ENCODE data around the gene RNF4.

Gene RNF4

GRCh38 chr4:2468456-2469191 lies at the start of gene RNF4:
RNF4 (plus strand) TSS chr4:2469106; CDS start chr4:2490494, 21,388 bp downstream.
- Histone ChIP-seq H3K9ac (ENCODE audit: insufficient read length, low read depth) (peak within 1 kb of the TSS; percentile 100), H3K27me3 (ENCODE audit: insufficient read depth, insufficient read length) (peaks cover 4% of the 10 kb centered on the region), H3K9me3 (ENCODE audit: insufficient read depth, low read length) (peaks cover 5% of the 10 kb centered on the region; the same call in 1 of the 2 replicates), H3K36me3 (ENCODE audit: insufficient read depth, insufficient read length, low read length) (peaks cover 50% of the 10 kb centered on the region), H3K4me3 (ENCODE audit: insufficient read length, low read depth) (peak within 1 kb of the TSS; percentile 98), H3K4me1 (ENCODE audit: insufficient read depth, insufficient read length) (no peaks in the 10 kb centered on the region)
- TF ChIP-seq SUZ12 (IDR thresholded peaks at IDR 0.05; ENCODE audit: extremely low read depth, insufficient read depth, insufficient read length) (no peak), ZNF274 (IDR thresholded peaks at IDR 0.05; ENCODE audit: low read depth, low read length) (no peak), YY1 (IDR thresholded peaks at IDR 0.05; ENCODE audit: insufficient read depth, insufficient read length) (no peak)
- DNase-seq (ENCODE audit: low read depth, low spot score), result peak; percentile 94

DNA sequence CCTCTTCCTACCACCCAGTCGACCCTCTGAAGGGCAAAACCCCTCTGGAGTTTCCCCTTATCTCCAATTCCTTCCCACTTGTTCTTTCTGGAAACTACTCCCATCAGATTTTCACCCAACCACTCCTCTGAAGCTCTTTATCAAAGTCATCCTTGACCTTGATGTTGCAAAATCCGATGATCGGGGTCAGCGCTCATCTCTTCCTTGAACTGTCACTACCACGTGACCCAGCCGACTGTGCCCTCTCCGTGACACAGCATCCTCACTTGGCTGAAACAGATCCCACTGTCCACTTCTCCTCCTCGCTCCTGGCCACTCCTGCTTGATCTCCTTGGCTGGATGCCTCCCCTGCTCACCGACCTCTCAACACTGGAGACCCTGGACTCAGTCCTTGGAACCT lies 49.1 kb upstream of the RNF4 start:
- no peaks in the 10 kb centered on the region for H3K36me3 ChIP-seq (ENCODE audit: insufficient read depth, insufficient read length, low read length)
- DNase-seq (ENCODE audit: low read depth, low spot score), result no peak
- H3K9me3 ChIP-seq (ENCODE audit: insufficient read depth, low read length), result no peaks in the 10 kb centered on the region
- peaks cover 78% of the 10 kb centered on the region for H3K27me3 ChIP-seq (ENCODE audit: insufficient read depth, insufficient read length)
- no peak overlapping the region for H3K4me3 ChIP-seq (ENCODE audit: insufficient read length, low read depth)
- peaks cover 16% of the 10 kb centered on the region for H3K4me1 ChIP-seq (ENCODE audit: insufficient read depth, insufficient read length)
- no peak for TF ChIP-seq SUZ12 (IDR thresholded peaks at IDR 0.05; ENCODE audit: extremely low read depth, insufficient read depth, insufficient read length)
- TF ChIP-seq YY1 (IDR thresholded peaks at IDR 0.05; ENCODE audit: insufficient read depth, insufficient read length), result no peak
- no peak for TF ChIP-seq ZNF274 (IDR thresholded peaks at IDR 0.05; ENCODE audit: low read depth, low read length)
- no peak overlapping the region for H3K9ac ChIP-seq (ENCODE audit: insufficient read length, low read depth)

GRCh38 chr4:2421928-2422327 lies 47.0 kb upstream of the RNF4 start:
- no peak overlapping the region for H3K9ac ChIP-seq (ENCODE audit: insufficient read length, low read depth)
- DNase-seq (ENCODE audit: low read depth, low spot score), result no peak
- peaks cover 57% of the 10 kb centered on the region for H3K27me3 ChIP-seq (ENCODE audit: insufficient read depth, insufficient read length)
- H3K9me3 ChIP-seq (ENCODE audit: insufficient read depth, low read length), result no peaks in the 10 kb centered on the region
- H3K4me1 ChIP-seq (ENCODE audit: insufficient read depth, insufficient read length), result peaks cover 17% of the 10 kb centered on the region
- TF ChIP-seq SUZ12 (IDR thresholded peaks at IDR 0.05; ENCODE audit: extremely low read depth, insufficient read depth, insufficient read length) (no peak), ZNF274 (IDR thresholded peaks at IDR 0.05; ENCODE audit: low read depth, low read length) (no peak), YY1 (IDR thresholded peaks at IDR 0.05; ENCODE audit: insufficient read depth, insufficient read length) (no peak)
- H3K4me3 ChIP-seq (ENCODE audit: insufficient read length, low read depth), result no peak overlapping the region
- H3K36me3 ChIP-seq (ENCODE audit: insufficient read depth, insufficient read length, low read length), result no peaks in the 10 kb centered on the region

DNA sequence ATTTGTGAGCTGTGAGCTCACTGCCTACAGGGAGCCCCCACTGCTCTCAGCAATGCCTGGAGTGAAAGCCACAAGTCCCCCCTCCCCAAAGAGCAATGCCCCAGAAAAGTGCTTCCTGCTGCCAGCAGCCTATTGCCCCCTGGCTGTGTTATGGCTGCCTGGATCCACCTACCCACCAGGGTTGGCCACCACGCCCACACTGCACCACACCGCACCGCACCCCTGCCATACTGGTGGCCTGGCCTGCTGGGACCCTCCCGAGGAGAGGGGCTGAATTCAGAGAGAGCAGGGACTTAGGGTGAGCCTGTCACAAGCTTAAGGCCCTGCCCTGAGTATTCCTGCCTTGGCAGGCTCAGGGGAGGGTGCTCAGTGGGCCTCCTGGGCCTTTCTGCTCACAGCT lies 45.8 kb upstream of the RNF4 start:
- no peak for TF ChIP-seq ZNF274 (IDR thresholded peaks at IDR 0.05; ENCODE audit: low read depth, low read length)
- H3K36me3 ChIP-seq (ENCODE audit: insufficient read depth, insufficient read length, low read length), result no peaks in the 10 kb centered on the region
- peaks cover 17% of the 10 kb centered on the region for H3K4me1 ChIP-seq (ENCODE audit: insufficient read depth, insufficient read length)
- H3K27me3 ChIP-seq (ENCODE audit: insufficient read depth, insufficient read length), result peaks cover 45% of the 10 kb centered on the region
- no peak for DNase-seq (ENCODE audit: low read depth, low spot score)
- no peaks in the 10 kb centered on the region for H3K9me3 ChIP-seq (ENCODE audit: insufficient read depth, low read length)
- H3K4me3 ChIP-seq (ENCODE audit: insufficient read length, low read depth), result no peak overlapping the region
- H3K9ac ChIP-seq (ENCODE audit: insufficient read length, low read depth), result peak overlapping the region; percentile 26

DNA sequence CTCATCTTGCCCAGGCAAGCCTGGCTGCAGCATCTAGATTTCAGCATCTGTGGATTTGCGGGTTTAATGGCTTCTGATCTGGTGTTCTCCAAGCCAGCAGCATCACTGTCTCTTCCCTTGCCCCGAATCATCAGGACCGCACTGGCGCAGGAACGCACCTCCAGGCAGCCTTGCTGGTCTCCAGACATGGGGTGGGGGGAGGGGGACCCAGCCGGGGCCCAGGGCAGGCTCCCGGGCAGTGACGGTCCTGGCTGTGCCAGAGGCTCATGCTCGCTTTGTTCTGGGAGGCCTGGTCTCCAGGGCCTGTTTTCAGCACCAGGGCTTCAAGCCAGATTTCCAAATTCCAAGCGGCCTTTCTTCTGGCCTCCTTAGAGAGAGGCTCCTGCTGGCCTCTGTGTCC lies 45.2 kb upstream of the RNF4 start:
- Histone ChIP-seq H3K27me3 (ENCODE audit: insufficient read depth, insufficient read length) (peaks cover 42% of the 10 kb centered on the region), H3K9ac (ENCODE audit: insufficient read length, low read depth) (no peak overlapping the region), H3K9me3 (ENCODE audit: insufficient read depth, low read length) (no peaks in the 10 kb centered on the region)

GRCh38 chr4:2424581-2424980 lies 44.3 kb upstream of the RNF4 start:
- no peak for TF ChIP-seq SUZ12 (IDR thresholded peaks at IDR 0.05; ENCODE audit: extremely low read depth, insufficient read depth, insufficient read length)
- no peak for TF ChIP-seq ZNF274 (IDR thresholded peaks at IDR 0.05; ENCODE audit: low read depth, low read length)
- H3K9ac ChIP-seq (ENCODE audit: insufficient read length, low read depth), result no peak overlapping the region
- no peaks in the 10 kb centered on the region for H3K36me3 ChIP-seq (ENCODE audit: insufficient read depth, insufficient read length, low read length)
- no peak overlapping the region for H3K4me3 ChIP-seq (ENCODE audit: insufficient read length, low read depth)
- H3K27me3 ChIP-seq (ENCODE audit: insufficient read depth, insufficient read length), result peaks cover 34% of the 10 kb centered on the region
- DNase-seq (ENCODE audit: low read depth, low spot score), result no peak
- peaks cover 17% of the 10 kb centered on the region for H3K4me1 ChIP-seq (ENCODE audit: insufficient read depth, insufficient read length)
- no peaks in the 10 kb centered on the region for H3K9me3 ChIP-seq (ENCODE audit: insufficient read depth, low read length)

More for the DNA sequence above, 45.2 kb upstream of the RNF4 start:
- no peak for DNase-seq (ENCODE audit: low read depth, low spot score)
- Histone ChIP-seq H3K4me1 (ENCODE audit: insufficient read depth, insufficient read length) (peaks cover 17% of the 10 kb centered on the region), H3K4me3 (ENCODE audit: insufficient read length, low read depth) (no peak overlapping the region), H3K36me3 (ENCODE audit: insufficient read depth, insufficient read length, low read length) (no peaks in the 10 kb centered on the region)
- TF ChIP-seq ZNF274 (IDR thresholded peaks at IDR 0.05; ENCODE audit: low read depth, low read length), result no peak
- TF ChIP-seq SUZ12 (IDR thresholded peaks at IDR 0.05; ENCODE audit: extremely low read depth, insufficient read depth, insufficient read length), result no peak
- no peak for TF ChIP-seq YY1 (IDR thresholded peaks at IDR 0.05; ENCODE audit: insufficient read depth, insufficient read length)

GRCh38 chr4:2425386-2426068 lies 43.4 kb upstream of the RNF4 start:
- DNase-seq (ENCODE audit: low read depth, low spot score), result no peak
- Histone ChIP-seq H3K9me3 (ENCODE audit: insufficient read depth, low read length) (no peaks in the 10 kb centered on the region), H3K4me3 (ENCODE audit: insufficient read length, low read depth) (no peak overlapping the region), H3K9ac (ENCODE audit: insufficient read length, low read depth) (no peak overlapping the region), H3K27me3 (ENCODE audit: insufficient read depth, insufficient read length) (peaks cover 24% of the 10 kb centered on the region), H3K4me1 (ENCODE audit: insufficient read depth, insufficient read length) (peaks cover 17% of the 10 kb centered on the region), H3K36me3 (ENCODE audit: insufficient read depth, insufficient read length, low read length) (no peaks in the 10 kb centered on the region)
- TF ChIP-seq YY1 (IDR thresholded peaks at IDR 0.05; ENCODE audit: insufficient read depth, insufficient read length) (no peak), SUZ12 (IDR thresholded peaks at IDR 0.05; ENCODE audit: extremely low read depth, insufficient read depth, insufficient read length) (no peak), ZNF274 (IDR thresholded peaks at IDR 0.05; ENCODE audit: low read depth, low read length) (no peak)
